Measurements from ENCODE around the gene CCP110.

CCP110 gene

GRCh38 chr16:19490619-19491018 is 33.1 kb upstream of the CCP110 start:
- no peaks in the 10 kb centered on the region for H3K9me3 ChIP-seq (ENCODE audit: low read length)
- H3K27ac ChIP-seq (ENCODE audit: low read depth, low read length): no peak overlapping the region
- H3K9ac ChIP-seq (ENCODE audit: low read length): no peak overlapping the region
- H3K27me3 ChIP-seq (ENCODE audit: control insufficient read depth in 1 of 2, insufficient read depth in 2 of 2, low read length in 2 of 2): no peaks in the 10 kb centered on the region
- H3K36me3 ChIP-seq (ENCODE audit: insufficient read depth, low read length): no peaks in the 10 kb centered on the region
- no peaks in the 10 kb centered on the region for H3K4me1 ChIP-seq (ENCODE audit: insufficient read depth, low read length)
- H3K4me3 ChIP-seq (ENCODE audit: low read depth in 1 of 2, low read length in 2 of 2): no peak overlapping the region

GRCh38 chr16:19497176-19497575 is 26.6 kb upstream of the CCP110 start:
- H3K4me3 ChIP-seq (ENCODE audit: low read depth in 1 of 2, low read length in 2 of 2): no peak overlapping the region
- no peaks in the 10 kb centered on the region for H3K4me1 ChIP-seq (ENCODE audit: insufficient read depth, low read length)
- H3K27me3 ChIP-seq (ENCODE audit: control insufficient read depth in 1 of 2, insufficient read depth in 2 of 2, low read length in 2 of 2): no peaks in the 10 kb centered on the region
- no peaks in the 10 kb centered on the region for H3K9me3 ChIP-seq (ENCODE audit: low read length)
- H3K36me3 ChIP-seq (ENCODE audit: insufficient read depth, low read length): peaks cover 13% of the 10 kb centered on the region
- H3K27ac ChIP-seq (ENCODE audit: low read depth, low read length): no peak overlapping the region
- H3K9ac ChIP-seq (ENCODE audit: low read length): no peak overlapping the region

- Histone ChIP-seq H3K27me3 (ENCODE audit: control insufficient read depth in 1 of 2, insufficient read depth in 2 of 2, low read length in 2 of 2) (no peaks in the 10 kb centered on the region), H3K4me1 (ENCODE audit: insufficient read depth, low read length) (no peaks in the 10 kb centered on the region), H3K36me3 (ENCODE audit: insufficient read depth, low read length) (peaks cover 27% of the 10 kb centered on the region), H3K9ac (ENCODE audit: low read length) (no peak overlapping the region), H3K4me3 (ENCODE audit: low read depth in 1 of 2, low read length in 2 of 2) (no peak overlapping the region), H3K27ac (ENCODE audit: low read depth, low read length) (no peak overlapping the region), H3K9me3 (ENCODE audit: low read length) (no peaks in the 10 kb centered on the region)
Observed at GRCh38 chr16:19499006-19499405, 24.7 kb upstream of the CCP110 start.

- Histone ChIP-seq H3K27ac (ENCODE audit: low read depth, low read length) (no peak overlapping the region), H3K36me3 (ENCODE audit: insufficient read depth, low read length) (peaks cover 29% of the 10 kb centered on the region)
Observed at GRCh38 chr16:19499481-19499880, 24.3 kb upstream of the CCP110 start.

GRCh38 chr16:19502395-19503131 is 21.2 kb upstream of the CCP110 start:
- H3K36me3 ChIP-seq (ENCODE audit: insufficient read depth, low read length): peaks cover 44% of the 10 kb centered on the region
- no peaks in the 10 kb centered on the region for H3K4me1 ChIP-seq (ENCODE audit: insufficient read depth, low read length)
- no peaks in the 10 kb centered on the region for H3K27me3 ChIP-seq (ENCODE audit: control insufficient read depth in 1 of 2, insufficient read depth in 2 of 2, low read length in 2 of 2)
- H3K9me3 ChIP-seq (ENCODE audit: low read length): no peaks in the 10 kb centered on the region
- H3K27ac ChIP-seq (ENCODE audit: low read depth, low read length): no peak overlapping the region
- H3K4me3 ChIP-seq (ENCODE audit: low read depth in 1 of 2, low read length in 2 of 2): no peak overlapping the region
- no peak overlapping the region for H3K9ac ChIP-seq (ENCODE audit: low read length)

More at GRCh38 chr16:19499481-19499880, 24.3 kb upstream of the CCP110 start:
- H3K4me1 ChIP-seq (ENCODE audit: insufficient read depth, low read length): no peaks in the 10 kb centered on the region
- no peak overlapping the region for H3K9ac ChIP-seq (ENCODE audit: low read length)
- no peaks in the 10 kb centered on the region for H3K27me3 ChIP-seq (ENCODE audit: control insufficient read depth in 1 of 2, insufficient read depth in 2 of 2, low read length in 2 of 2)
- H3K4me3 ChIP-seq (ENCODE audit: low read depth in 1 of 2, low read length in 2 of 2): no peak overlapping the region
- no peaks in the 10 kb centered on the region for H3K9me3 ChIP-seq (ENCODE audit: low read length)

- Histone ChIP-seq H3K4me3 (ENCODE audit: low read depth in 1 of 2, low read length in 2 of 2) (no peak overlapping the region), H3K27me3 (ENCODE audit: control insufficient read depth in 1 of 2, insufficient read depth in 2 of 2, low read length in 2 of 2) (no peaks in the 10 kb centered on the region), H3K9me3 (ENCODE audit: low read length) (no peaks in the 10 kb centered on the region), H3K4me1 (ENCODE audit: insufficient read depth, low read length) (no peaks in the 10 kb centered on the region), H3K27ac (ENCODE audit: low read depth, low read length) (no peak overlapping the region), H3K36me3 (ENCODE audit: insufficient read depth, low read length) (peaks cover 47% of the 10 kb centered on the region), H3K9ac (ENCODE audit: low read length) (no peak overlapping the region)
Observed at GRCh38 chr16:19503461-19504075, 20.2 kb upstream of the CCP110 start.

- Histone ChIP-seq H3K4me1 (ENCODE audit: insufficient read depth, low read length) (no peaks in the 10 kb centered on the region), H3K27me3 (ENCODE audit: control insufficient read depth in 1 of 2, insufficient read depth in 2 of 2, low read length in 2 of 2) (no peaks in the 10 kb centered on the region), H3K27ac (ENCODE audit: low read depth, low read length) (no peak overlapping the region), H3K4me3 (ENCODE audit: low read depth in 1 of 2, low read length in 2 of 2) (no peak overlapping the region), H3K36me3 (ENCODE audit: insufficient read depth, low read length) (peaks cover 45% of the 10 kb centered on the region), H3K9me3 (ENCODE audit: low read length) (no peaks in the 10 kb centered on the region), H3K9ac (ENCODE audit: low read length) (no peak overlapping the region)
Observed at GRCh38 chr16:19505600-19506303, 18.0 kb upstream of the CCP110 start.

- no peaks in the 10 kb centered on the region for H3K4me1 ChIP-seq (ENCODE audit: insufficient read depth, low read length)
- no peaks in the 10 kb centered on the region for H3K9me3 ChIP-seq (ENCODE audit: low read length)
- no peak overlapping the region for H3K9ac ChIP-seq (ENCODE audit: low read length)
- no peaks in the 10 kb centered on the region for H3K27me3 ChIP-seq (ENCODE audit: control insufficient read depth in 1 of 2, insufficient read depth in 2 of 2, low read length in 2 of 2)
- no peak overlapping the region for H3K27ac ChIP-seq (ENCODE audit: low read depth, low read length)
- peaks cover 37% of the 10 kb centered on the region for H3K36me3 ChIP-seq (ENCODE audit: insufficient read depth, low read length)
- H3K4me3 ChIP-seq (ENCODE audit: low read depth in 1 of 2, low read length in 2 of 2): no peak overlapping the region
Observed at GRCh38 chr16:19506965-19507364, 16.8 kb upstream of the CCP110 start.

- Histone ChIP-seq H3K4me1 (ENCODE audit: insufficient read depth, low read length) (no peaks in the 10 kb centered on the region), H3K27ac (ENCODE audit: low read depth, low read length) (no peak overlapping the region), H3K27me3 (ENCODE audit: control insufficient read depth in 1 of 2, insufficient read depth in 2 of 2, low read length in 2 of 2) (no peaks in the 10 kb centered on the region), H3K9me3 (ENCODE audit: low read length) (no peaks in the 10 kb centered on the region), H3K4me3 (ENCODE audit: low read depth in 1 of 2, low read length in 2 of 2) (no peak overlapping the region), H3K9ac (ENCODE audit: low read length) (no peak overlapping the region), H3K36me3 (ENCODE audit: insufficient read depth, low read length) (peaks cover 34% of the 10 kb centered on the region)
Observed at GRCh38 chr16:19507867-19508266, 15.9 kb upstream of the CCP110 start.

- no peaks in the 10 kb centered on the region for H3K27me3 ChIP-seq (ENCODE audit: control insufficient read depth in 1 of 2, insufficient read depth in 2 of 2, low read length in 2 of 2)
- no peak overlapping the region for H3K27ac ChIP-seq (ENCODE audit: low read depth, low read length)
- no peak overlapping the region for H3K9ac ChIP-seq (ENCODE audit: low read length)
- no peaks in the 10 kb centered on the region for H3K4me1 ChIP-seq (ENCODE audit: insufficient read depth, low read length)
- no peaks in the 10 kb centered on the region for H3K9me3 ChIP-seq (ENCODE audit: low read length)
- H3K36me3 ChIP-seq (ENCODE audit: insufficient read depth, low read length): peaks cover 34% of the 10 kb centered on the region
- no peak overlapping the region for H3K4me3 ChIP-seq (ENCODE audit: low read depth in 1 of 2, low read length in 2 of 2)
Observed at GRCh38 chr16:19512297-19512696, 11.4 kb upstream of the CCP110 start.

GRCh38 chr16:19513377-19514053 is 10.2 kb upstream of the CCP110 start:
- Histone ChIP-seq H3K9me3 (ENCODE audit: low read length) (no peaks in the 10 kb centered on the region), H3K4me3 (ENCODE audit: low read depth in 1 of 2, low read length in 2 of 2) (no peak overlapping the region), H3K36me3 (ENCODE audit: insufficient read depth, low read length) (peaks cover 29% of the 10 kb centered on the region), H3K27me3 (ENCODE audit: control insufficient read depth in 1 of 2, insufficient read depth in 2 of 2, low read length in 2 of 2) (no peaks in the 10 kb centered on the region), H3K4me1 (ENCODE audit: insufficient read depth, low read length) (peaks cover 1% of the 10 kb centered on the region), H3K9ac (ENCODE audit: low read length) (no peak overlapping the region), H3K27ac (ENCODE audit: low read depth, low read length) (no peak overlapping the region)

All from muscle layer of colon (tissue), 2 donors.